Superior temporal gyrus (tissue), 1 donor: ENCODE data around the gene BRD2.
A peak's percentile ranks its signal among the peaks of the same experiment; 100 is the strongest.

ENCODE experiments used
- DNase-seq: peaks from one replicate; pipeline ENCODE4 v3.0.0-alpha.2; 2016; ENCODE audit errors: extremely low spot score

Gene BRD2

GRCh38 chr6:32972353-32973143 lies 4.2 kb downstream of the BRD2 start:
- DNase-seq, result no peak

- DNase-seq, result no peak
Measured at GRCh38 chr6:32973144-32974015, 5.0 kb downstream of the BRD2 start.

- DNase-seq, result no peak
Measured at GRCh38 chr6:32974016-32974333, 5.6 kb downstream of the BRD2 start.

DNA sequence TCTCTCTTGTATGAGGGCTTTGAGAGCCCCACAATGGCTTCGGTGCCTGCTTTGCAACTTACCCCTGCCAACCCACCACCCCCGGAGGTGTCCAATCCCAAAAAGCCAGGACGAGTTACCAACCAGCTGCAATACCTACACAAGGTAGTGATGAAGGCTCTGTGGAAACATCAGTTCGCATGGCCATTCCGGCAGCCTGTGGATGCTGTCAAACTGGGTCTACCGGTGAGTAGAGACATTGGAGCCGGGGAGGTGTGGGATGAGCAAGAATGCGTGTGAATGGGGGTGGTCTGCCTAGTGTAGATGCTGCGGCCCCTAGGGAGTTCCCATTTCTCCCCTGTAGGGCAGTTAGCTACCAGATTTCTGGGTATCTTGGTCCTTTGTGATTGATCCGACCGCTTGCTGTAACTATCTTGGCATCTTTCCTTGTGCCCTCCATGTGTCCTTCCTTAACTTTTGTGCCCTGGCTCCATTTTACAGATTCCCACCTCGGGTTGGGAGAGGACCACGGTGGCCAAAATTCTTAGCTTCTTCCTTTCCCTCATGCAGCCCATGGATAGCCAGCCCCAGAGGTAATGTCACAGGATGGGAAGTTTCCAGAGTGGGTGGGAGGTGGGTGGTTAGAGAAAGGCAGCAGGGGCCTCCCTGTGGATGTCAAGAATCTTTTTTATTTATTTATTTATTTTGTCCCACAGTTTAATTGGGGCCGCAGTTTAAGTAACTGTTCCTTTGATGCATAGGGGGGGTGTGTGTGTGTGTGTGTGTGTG lies 6.3 kb downstream of the BRD2 start:
- DNase-seq, result no peak

GRCh38 chr6:32975886-32976285 lies 7.5 kb downstream of the BRD2 start:
- DNase-seq, result no peak

- no peak for DNase-seq
Measured at GRCh38 chr6:32976334-32977069, 8.1 kb downstream of the BRD2 start.

DNA sequence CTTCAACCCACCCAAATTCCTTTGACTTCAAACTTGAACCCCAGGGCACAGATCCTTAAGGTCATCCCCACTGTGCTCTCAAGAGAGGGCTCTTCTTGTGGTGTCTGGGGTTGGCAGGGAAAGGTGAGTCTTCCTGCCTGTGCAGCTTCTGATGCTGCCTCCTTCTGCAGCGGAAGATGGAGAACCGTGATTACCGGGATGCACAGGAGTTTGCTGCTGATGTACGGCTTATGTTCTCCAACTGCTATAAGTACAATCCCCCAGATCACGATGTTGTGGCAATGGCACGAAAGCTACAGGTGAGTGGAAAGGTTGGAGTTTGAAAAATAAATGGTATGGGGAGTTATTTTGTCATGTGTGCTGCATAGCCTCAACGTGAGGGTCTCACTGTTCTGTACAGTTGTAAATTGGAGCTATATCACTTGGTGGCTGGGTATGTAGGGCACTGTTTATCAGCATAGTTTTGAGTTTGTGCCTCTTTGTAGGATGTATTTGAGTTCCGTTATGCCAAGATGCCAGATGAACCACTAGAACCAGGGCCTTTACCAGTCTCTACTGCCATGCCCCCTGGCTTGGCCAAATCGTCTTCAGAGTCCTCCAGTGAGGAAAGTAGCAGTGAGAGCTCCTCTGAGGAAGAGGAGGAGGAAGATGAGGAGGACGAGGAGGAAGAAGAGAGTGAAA lies 9.0 kb downstream of the BRD2 start:
- DNase-seq, result no peak

DNA sequence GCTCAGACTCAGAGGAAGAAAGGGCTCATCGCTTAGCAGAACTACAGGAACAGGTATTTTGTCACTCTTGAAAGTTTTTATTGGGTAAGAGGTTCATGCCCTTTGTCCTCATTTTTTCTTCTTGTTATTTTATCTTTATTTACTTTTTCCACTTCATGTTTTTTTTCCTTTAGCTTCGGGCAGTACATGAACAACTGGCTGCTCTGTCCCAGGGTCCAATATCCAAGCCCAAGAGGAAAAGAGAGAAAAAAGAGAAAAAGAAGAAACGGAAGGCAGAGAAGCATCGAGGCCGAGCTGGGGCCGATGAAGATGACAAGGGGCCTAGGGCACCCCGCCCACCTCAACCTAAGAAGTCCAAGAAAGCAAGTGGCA lies 9.5 kb downstream of the BRD2 start:
- no peak for DNase-seq

- no peak for DNase-seq
Measured at GRCh38 chr6:32979720-32980487, 11.5 kb downstream of the BRD2 start.

DNA sequence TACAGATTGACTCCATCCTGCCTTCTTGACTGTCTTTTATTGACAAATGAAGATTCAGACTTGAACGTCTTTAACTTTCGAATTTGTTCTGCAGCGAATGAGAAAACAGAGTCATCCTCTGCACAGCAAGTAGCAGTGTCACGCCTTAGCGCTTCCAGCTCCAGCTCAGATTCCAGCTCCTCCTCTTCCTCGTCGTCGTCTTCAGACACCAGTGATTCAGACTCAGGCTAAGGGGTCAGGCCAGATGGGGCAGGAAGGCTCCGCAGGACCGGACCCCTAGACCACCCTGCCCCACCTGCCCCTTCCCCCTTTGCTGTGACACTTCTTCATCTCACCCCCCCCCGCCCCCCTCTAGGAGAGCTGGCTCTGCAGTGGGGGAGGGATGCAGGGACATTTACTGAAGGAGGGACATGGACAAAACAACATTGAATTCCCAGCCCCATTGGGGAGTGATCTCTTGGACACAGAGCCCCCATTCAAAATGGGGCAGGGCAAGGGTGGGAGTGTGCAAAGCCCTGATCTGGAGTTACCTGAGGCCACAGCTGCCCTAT lies 12.2 kb downstream of the BRD2 start:
- DNase-seq, result no peak

DNA sequence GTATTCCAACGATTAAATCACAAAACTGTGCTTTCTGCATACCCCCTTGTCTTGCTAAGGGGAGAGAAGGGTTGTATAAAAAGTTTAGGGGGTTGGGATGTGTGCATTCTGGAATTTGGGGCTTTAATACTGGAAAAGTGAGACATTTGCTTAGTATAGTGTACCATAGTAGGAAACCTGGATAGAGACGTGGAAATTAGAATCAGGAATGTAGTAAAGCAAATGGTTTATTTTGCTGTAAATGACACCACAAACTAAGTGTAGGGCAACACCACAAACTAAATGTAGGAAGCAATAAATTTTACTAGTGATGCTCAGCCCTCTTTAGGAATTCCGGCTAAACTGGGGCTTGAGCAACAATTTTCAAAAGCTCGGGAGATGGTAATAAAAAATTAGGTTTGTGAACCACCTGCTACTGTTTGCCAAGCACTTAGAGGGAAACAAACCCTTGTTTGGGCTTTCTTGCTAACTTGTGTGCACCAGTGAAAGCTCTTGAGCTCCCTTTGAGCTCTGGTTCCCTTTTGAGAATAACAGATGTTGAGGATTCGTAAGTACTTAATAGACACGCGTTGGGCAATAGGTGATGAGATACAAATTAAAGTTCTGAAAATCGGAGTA lies 13.8 kb downstream of the BRD2 start:
- no peak for DNase-seq

DNA sequence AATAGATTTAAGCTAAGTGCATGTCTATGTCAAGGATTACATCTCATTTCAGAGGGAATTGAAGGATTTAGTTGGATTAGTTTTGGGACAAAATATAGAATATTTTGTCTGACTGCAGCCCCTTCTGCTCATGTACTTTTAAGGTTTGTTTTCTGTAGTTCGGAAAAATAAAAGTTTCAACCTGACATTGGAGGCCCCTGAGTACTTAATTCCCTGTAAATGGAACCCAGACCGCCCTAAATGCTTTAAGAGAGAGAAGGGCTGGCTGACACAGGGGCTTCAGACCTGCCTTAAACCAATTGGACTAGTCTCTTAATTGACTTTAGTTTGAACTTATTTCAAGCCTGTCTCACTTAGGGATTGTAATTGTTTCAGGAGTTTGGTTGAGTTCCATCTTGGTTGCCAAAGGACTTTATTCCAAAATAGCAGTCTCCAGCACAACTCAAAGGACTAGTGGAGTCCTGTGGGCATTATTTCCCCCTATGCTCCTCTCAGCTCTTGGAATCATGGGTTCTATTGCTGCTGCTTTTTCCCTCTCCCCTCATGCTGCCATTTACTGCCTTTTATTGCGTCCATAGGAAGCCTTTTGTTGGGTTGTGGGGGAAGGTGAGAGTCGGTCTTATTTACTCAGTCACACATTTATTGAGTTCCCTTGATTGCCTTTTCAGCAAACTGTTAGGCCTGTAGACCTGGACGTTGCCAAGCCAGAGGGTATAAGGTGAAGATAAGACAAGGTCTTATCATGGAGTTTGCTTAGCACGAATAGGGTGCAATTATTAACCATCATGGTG lies 14.5 kb downstream of the BRD2 start:
- DNase-seq, result no peak

- no peak for DNase-seq
Measured at GRCh38 chr6:32983493-32983848, 15.1 kb downstream of the BRD2 start.

- no peak for DNase-seq
Measured at GRCh38 chr6:32983964-32984621, 15.7 kb downstream of the BRD2 start.

DNA sequence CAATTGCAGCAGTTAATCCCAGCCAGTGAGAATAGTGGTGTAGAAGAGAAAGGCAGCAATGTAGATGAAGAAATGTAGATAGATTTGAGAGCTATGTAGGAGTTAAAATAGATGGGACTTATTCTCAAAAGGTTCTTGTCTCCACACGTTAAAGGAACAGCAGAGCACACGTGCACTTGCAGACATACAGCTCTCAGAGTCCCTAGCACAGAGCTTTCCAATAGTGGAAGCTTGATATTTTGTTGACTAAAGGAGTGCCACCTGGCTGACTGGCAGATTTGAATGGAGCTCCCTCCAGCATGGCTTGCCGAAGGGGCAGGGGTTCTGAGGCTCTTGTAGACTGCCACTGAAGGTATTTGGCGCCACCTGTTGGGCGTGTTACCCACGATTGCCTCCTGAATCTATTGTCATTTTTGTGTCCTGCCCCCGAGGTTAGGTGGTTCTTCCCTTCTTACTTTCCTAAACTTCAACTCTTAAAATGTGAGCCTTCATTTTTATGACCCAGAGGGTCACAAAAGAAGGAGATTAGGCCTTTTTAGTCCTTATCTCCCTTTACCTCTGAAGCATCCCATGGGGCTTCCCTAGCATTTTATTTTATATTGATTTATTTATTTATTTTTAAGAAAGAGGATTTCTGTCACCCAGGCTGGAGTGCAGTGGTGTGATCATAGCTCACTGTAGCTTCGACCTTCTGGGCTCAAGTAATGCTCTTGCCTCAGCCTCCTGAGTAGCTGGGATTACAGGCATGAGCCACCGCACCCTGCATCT lies 16.4 kb downstream of the BRD2 start:
- peak; percentile 93 for DNase-seq

- no peak for DNase-seq
Measured at GRCh38 chr6:32989368-32989767, 21.0 kb downstream of the BRD2 start.

GRCh38 chr6:32991972-32992371 lies 23.6 kb downstream of the BRD2 start:
- DNase-seq, result no peak
